Measurements from ENCODE around the gene CCDC24. TPM values are rescaled to one million over a fixed set of nuclear protein-coding genes. Genes with fewer than 3 reads are reported as not detected.

Gene CCDC24
- total RNA-seq, 1 donor from 2014 or later, result 12.4 TPM

DNA sequence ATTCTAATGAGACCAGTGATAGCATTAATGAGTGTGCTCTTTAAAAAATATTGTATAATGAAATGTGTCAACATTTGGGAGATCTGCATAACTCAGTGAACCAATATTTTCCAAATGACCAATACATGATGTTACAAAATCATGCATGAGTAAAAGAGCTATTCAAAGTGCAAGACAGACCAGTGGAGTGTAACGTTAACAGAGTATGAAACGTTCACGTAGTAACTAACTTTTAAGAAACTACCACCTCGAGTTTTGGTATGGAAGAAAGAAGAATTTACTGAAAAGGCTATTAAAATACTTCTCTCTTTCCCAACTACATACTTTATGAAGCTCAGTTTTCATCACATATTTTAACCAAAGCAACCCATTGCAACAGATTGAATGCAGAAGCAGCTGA, 49.4 kb downstream of the CCDC24 start:
- no peak for DNase-seq (ENCODE audit: low spot score in 2 of 2, unreplicated experiment in 2 of 2)
- Mint-ChIP-seq H3K4me3 (no peak overlapping the region), H3K4me1 (peaks cover 21% of the 10 kb centered on the region), H3K9me3 (no peaks in the 10 kb centered on the region), H3K27ac (no peak overlapping the region), H3K36me3 (no peaks in the 10 kb centered on the region), H3K27me3 (ENCODE audit: low read depth) (peaks cover 6% of the 10 kb centered on the region)
- TF ChIP-seq, protein P1, sequence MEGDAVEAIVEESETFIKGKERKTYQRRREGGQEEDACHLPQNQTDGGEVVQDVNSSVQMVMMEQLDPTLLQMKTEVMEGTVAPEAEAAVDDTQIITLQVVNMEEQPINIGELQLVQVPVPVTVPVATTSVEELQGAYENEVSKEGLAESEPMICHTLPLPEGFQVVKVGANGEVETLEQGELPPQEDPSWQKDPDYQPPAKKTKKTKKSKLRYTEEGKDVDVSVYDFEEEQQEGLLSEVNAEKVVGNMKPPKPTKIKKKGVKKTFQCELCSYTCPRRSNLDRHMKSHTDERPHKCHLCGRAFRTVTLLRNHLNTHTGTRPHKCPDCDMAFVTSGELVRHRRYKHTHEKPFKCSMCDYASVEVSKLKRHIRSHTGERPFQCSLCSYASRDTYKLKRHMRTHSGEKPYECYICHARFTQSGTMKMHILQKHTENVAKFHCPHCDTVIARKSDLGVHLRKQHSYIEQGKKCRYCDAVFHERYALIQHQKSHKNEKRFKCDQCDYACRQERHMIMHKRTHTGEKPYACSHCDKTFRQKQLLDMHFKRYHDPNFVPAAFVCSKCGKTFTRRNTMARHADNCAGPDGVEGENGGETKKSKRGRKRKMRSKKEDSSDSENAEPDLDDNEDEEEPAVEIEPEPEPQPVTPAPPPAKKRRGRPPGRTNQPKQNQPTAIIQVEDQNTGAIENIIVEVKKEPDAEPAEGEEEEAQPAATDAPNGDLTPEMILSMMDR (IDR thresholded peaks at IDR 0.05; ENCODE audit: unreplicated experiment), result no peak

DNA sequence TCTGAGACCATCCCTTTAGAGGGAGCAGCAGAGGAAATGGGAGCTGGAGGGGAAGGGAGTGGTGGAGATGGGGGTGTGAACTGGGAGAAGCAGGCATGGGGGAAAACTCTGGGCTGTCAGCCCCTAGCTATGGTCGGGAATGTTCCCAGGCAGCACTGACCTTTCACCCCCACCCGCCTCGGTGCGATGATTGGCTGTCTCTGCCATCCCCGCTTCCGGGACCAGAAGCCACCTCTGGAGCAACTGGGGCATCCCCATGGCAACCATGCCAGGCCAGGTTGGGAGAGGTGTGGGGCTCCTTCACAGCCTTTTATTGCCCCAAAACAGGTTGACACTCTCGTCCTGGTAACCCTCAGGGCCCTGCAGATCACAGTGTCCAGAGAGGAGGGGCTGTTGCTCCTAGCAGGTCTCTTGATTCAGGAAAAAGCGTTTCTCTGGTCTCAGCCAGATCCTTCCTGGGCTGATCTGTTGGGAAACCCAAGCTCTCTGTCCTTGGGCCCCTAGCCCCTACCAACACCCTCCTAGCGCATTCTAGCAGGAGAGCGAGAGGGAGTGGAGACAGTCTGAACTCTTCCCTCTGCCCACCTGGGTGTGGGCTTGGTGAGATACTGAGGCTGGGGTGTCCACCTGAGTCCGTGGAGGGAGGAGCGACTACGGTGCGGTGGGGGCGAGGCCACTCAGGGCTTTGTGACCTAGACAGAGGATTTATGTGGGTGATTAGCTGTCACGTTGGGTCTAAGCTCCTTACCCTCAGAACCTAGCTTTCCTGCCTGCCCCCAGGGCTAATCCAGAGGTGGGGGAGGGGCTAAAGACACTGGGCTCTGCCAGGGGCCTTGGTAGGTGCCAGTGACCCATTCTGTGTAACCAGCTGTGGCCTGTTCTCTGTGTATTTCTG, 52.0 kb downstream of the CCDC24 start:
- Mint-ChIP-seq H3K36me3 (no peaks in the 10 kb centered on the region), H3K4me1 (peaks cover 16% of the 10 kb centered on the region), H3K4me3 (no peak overlapping the region), H3K27ac (no peak overlapping the region), H3K9me3 (no peaks in the 10 kb centered on the region), H3K27me3 (ENCODE audit: low read depth) (peaks cover 7% of the 10 kb centered on the region)
- TF ChIP-seq, protein P1 (IDR thresholded peaks at IDR 0.05; ENCODE audit: unreplicated experiment), result no peak
- no peak for DNase-seq (ENCODE audit: low spot score in 2 of 2, unreplicated experiment in 2 of 2)

DNA sequence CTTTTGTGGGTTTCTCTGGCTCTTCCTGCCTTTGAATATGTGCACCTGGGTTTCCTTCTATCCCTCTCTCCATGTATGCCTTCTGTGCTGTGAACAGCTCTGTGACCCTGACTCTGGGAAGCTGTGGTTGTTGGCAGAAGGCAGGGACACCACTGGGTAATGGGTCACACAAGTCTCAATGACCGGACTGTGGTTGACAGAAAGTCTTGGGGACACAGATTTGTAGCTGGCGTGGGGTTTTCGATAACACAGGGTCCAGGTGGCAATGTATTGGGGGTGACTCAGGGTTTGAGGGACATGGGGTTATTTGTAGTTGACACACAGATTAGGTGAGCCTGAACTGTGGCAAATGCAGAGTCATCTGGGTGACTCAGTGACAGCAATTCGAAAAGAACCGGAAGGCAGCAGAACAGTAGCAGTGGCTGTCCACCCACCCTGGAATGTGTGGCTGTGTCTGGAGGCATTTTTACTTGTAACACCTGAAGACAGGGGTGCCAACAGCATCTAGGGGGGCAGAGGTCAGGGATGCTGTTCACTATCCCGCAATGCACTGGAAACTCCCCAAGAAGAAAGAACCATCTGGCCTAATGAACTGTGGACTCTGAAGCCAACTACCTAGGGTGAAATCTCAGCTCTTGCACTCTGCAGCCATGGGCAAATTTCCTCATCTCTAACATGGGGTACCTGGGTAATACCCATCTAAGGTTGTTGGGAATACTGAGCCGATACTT, 52.8 kb downstream of the CCDC24 start:
- H3K36me3 Mint-ChIP-seq, result no peaks in the 10 kb centered on the region

DNA sequence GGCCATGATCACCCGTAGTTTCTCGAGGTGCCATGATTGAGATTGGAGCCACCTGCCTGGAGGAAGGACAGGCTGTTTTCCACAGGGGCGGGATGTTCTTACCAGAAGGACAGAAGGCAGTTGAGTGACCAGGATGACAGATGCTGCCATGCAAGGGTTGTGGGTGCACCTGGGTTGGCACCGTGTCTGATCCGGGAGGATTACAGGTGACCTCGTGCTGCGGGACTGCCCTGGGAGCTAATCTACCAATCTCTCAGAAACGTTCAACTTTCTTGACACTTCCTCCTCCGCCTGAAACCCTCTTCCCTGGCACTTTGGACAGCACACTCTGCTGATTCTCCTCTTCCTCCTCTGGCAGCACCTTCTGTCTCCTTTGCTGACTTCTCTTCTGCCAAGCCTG, 53.7 kb downstream of the CCDC24 start:
- no peaks in the 10 kb centered on the region for H3K9me3 Mint-ChIP-seq
- TF ChIP-seq, protein P1 (IDR thresholded peaks at IDR 0.05; ENCODE audit: unreplicated experiment), result no peak
- H3K4me1 Mint-ChIP-seq, result peaks cover 14% of the 10 kb centered on the region
- no peak for DNase-seq (ENCODE audit: low spot score in 2 of 2, unreplicated experiment in 2 of 2)
- no peaks in the 10 kb centered on the region for H3K36me3 Mint-ChIP-seq
- no peak overlapping the region for H3K27ac Mint-ChIP-seq
- H3K27me3 Mint-ChIP-seq (ENCODE audit: low read depth), result peaks cover 9% of the 10 kb centered on the region
- H3K4me3 Mint-ChIP-seq, result no peak overlapping the region

More for the DNA sequence above, 52.8 kb downstream of the CCDC24 start:
- Mint-ChIP-seq H3K27ac (no peak overlapping the region), H3K4me3 (no peak overlapping the region), H3K9me3 (no peaks in the 10 kb centered on the region), H3K4me1 (peaks cover 14% of the 10 kb centered on the region), H3K27me3 (ENCODE audit: low read depth) (peaks cover 9% of the 10 kb centered on the region)
- TF ChIP-seq, protein P1 (IDR thresholded peaks at IDR 0.05; ENCODE audit: unreplicated experiment), result no peak
- DNase-seq (ENCODE audit: low spot score in 2 of 2, unreplicated experiment in 2 of 2), result no peak

Other genes with a start within 250 kb of the CCDC24 start
- gene ARTN, start 57.8 kb upstream of the CCDC24 start, total RNA-seq, result 1.2 to 2.0 TPM (median 1.6 TPM) in 3 replicates
- 21.8 to 26.4 TPM (median 23.2 TPM) in 3 replicates for gene IPO13, start 44.6 kb upstream of the CCDC24 start, total RNA-seq
- 24.1 to 26.6 TPM (median 25.0 TPM) in 3 replicates for gene DPH2, start 21.6 kb upstream of the CCDC24 start, total RNA-seq
- gene ATP6V0B, start 16.6 kb upstream of the CCDC24 start, total RNA-seq, result 72.8 to 82.6 TPM (median 75.0 TPM) in 3 replicates
- 55.8 to 58.6 TPM (median 57.8 TPM) in 3 replicates for gene B4GALT2, start 12.4 kb upstream of the CCDC24 start, total RNA-seq
- 28.4 to 30.9 TPM (median 29.5 TPM) in 3 replicates for gene SLC6A9, start 39.9 kb downstream of the CCDC24 start, total RNA-seq
- gene KLF17, start 127.2 kb downstream of the CCDC24 start, total RNA-seq, result not detected in 3 replicates
- gene KLF18, start 150.0 kb downstream of the CCDC24 start, total RNA-seq, result not detected in 3 replicates
- 50.7 to 52.4 TPM (median 51.8 TPM) in 3 replicates for gene DMAP1, start 221.9 kb downstream of the CCDC24 start, total RNA-seq